Retinal pigment epithelial cell (primary cell): Measurements from ENCODE around the gene CNTD1.
"Not testable (repeated sequence)": the region's sequence is repeated elsewhere in the genome, so short reads cannot be mapped to it uniquely, and the experiment has no call there.

Source experiments
- DNase-seq: peaks from one replicate; pipeline ENCODE4 v3.0.0-alpha.2; 2010; ENCODE audit warnings: low read depth
- H3K4me3 ChIP-seq: 2 replicates; pipeline ENCODE4 v1.5.1; 2011; ENCODE audit warnings: mild to moderate bottlenecking, low read length, control low read depth, moderate library complexity
- CTCF ChIP-seq: conservative IDR thresholded peaks from 2 replicates; pipeline ENCODE4 v1.5.1; 2011; ENCODE audit warnings: low read depth, low read length, control low read depth, inconsistent platforms

CNTD1 gene

GRCh38 chr17:42849451-42850181, 51.0 kb downstream of the CNTD1 start:
- no peak for DNase-seq
- no peak overlapping the region for H3K4me3 ChIP-seq
- no peak for TF ChIP-seq CTCF

GRCh38 chr17:42850954-42851353, 52.3 kb downstream of the CNTD1 start, which contains the start of gene AOC3:
Gene AOC3, plus strand, starts transcription at chr17:42851199. Its CDS starts 145 bp downstream, at chr17:42851344.
- DNase-seq = no peak
- no peak within 1 kb of the TSS for H3K4me3 ChIP-seq
- no peak for TF ChIP-seq CTCF

- not testable (repeated sequence) for DNase-seq, H3K4me3 ChIP-seq
Measured at GRCh38 chr17:42851371-42852240, 52.9 kb downstream of the CNTD1 start.

- no peak for TF ChIP-seq CTCF
- DNase-seq = no peak
- H3K4me3 ChIP-seq = no peak overlapping the region
Measured at GRCh38 chr17:42852351-42852750, 53.7 kb downstream of the CNTD1 start.

- TF ChIP-seq CTCF = no peak
- no peak for DNase-seq
- no peak overlapping the region for H3K4me3 ChIP-seq
Measured at GRCh38 chr17:42853004-42853403, 54.3 kb downstream of the CNTD1 start.

GRCh38 chr17:42853597-42853967, 54.9 kb downstream of the CNTD1 start:
- no peak for DNase-seq
- no peak for TF ChIP-seq CTCF

GRCh38 chr17:42853968-42854790, 55.5 kb downstream of the CNTD1 start:
- DNase-seq = no peak
- H3K4me3 ChIP-seq = no peak overlapping the region
- no peak for TF ChIP-seq CTCF

More at GRCh38 chr17:42853597-42853967, 54.9 kb downstream of the CNTD1 start:
- no peak overlapping the region for H3K4me3 ChIP-seq
